HUES48 (cell line): Measurements from ENCODE around the gene MGARP.
A peak's percentile ranks its signal among the peaks of the same experiment; 100 is the strongest.
"Not testable (repeated sequence)": the region's sequence is repeated elsewhere in the genome, so short reads cannot be mapped to it uniquely, and the experiment has no call there.

Experiments
- H3K27ac ChIP-seq: one replicate; pipeline ENCODE4 v1.7.0; 2013; ENCODE audit warnings: low read depth, low read length, inconsistent platforms
- H3K27me3 ChIP-seq: 2 replicates; pipeline ENCODE4 v1.6.1; 2013; ENCODE audit warnings: mild to moderate bottlenecking, low read length; ENCODE audit not compliant: control insufficient read depth, insufficient read depth
- H3K36me3 ChIP-seq: 2 replicates; pipeline ENCODE4 v1.6.1; 2013; ENCODE audit warnings: low read length; ENCODE audit not compliant: control insufficient read depth, insufficient read depth
- H3K4me1 ChIP-seq: 2 replicates; pipeline ENCODE4 v1.6.1; 2013; ENCODE audit warnings: mild to moderate bottlenecking, low read length; ENCODE audit not compliant: control insufficient read depth, insufficient read depth
- H3K4me3 ChIP-seq: 2 replicates; pipeline ENCODE4 v1.5.1; 2013; ENCODE audit warnings: mild to moderate bottlenecking, low read depth, low read length
- H3K9ac ChIP-seq: 2 replicates; pipeline ENCODE4 v1.6.1; 2013; ENCODE audit warnings: mild to moderate bottlenecking, low read depth, low read length, moderate library complexity
- H3K9me3 ChIP-seq: 2 replicates; pipeline ENCODE4 v1.6.1; 2013; ENCODE audit warnings: low read length; ENCODE audit not compliant: control insufficient read depth, insufficient read depth

Gene MGARP

DNA sequence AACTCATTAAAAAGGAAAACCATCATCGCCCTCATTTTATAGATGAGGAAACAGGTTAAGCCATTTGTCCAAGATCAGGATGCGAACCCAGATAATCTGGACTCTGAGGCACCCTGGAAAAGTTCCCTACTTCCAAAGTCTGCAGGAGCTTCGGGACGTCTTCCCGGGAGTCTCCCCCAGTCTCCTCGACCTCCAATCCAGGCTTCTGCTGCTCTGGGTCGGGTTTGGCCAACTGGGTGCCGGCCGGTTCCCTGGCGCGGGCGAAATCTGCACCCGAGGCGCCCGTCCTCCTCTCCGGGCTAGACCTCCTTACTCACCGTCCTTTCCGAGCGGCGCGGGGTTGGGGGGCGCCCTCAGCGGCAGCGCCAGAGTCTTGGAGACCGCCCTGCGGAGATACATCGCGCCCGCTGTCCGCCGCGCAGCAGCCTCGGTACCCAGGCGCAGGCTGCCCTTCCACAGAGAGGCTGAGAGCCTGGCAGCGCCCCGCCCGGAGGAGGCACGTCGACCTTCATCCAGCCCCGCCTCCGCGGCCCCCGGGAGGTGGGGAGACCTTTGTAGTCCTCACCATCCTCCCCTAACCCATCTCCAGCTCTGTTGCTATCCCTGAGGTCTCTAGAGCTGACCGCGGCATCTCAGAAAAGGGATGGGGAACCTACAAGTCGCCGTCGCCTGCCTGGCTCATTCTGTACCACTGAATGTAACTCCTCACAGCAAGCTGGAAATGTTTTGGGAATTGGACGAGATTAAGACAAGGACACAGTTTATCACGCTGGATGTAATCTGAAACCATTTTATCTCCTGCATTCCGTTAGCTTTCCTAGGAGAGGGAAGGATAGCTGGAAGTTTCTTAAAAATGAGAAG, at the start of gene MGARP:
TSS of gene MGARP (minus strand) at position 466 of the 861 bp plus-strand sequence. CDS start at position 399, 67 bp downstream.
- Histone ChIP-seq H3K36me3 (no peaks in the 10 kb centered on the region), H3K9me3 (no peaks in the 10 kb centered on the region), H3K27ac (no peak within 1 kb of the TSS), H3K9ac (no peak within 1 kb of the TSS), H3K4me3 (peak within 1 kb of the TSS; percentile 63), H3K27me3 (peaks cover 46% of the 10 kb centered on the region), H3K4me1 (no peaks in the 10 kb centered on the region)

DNA sequence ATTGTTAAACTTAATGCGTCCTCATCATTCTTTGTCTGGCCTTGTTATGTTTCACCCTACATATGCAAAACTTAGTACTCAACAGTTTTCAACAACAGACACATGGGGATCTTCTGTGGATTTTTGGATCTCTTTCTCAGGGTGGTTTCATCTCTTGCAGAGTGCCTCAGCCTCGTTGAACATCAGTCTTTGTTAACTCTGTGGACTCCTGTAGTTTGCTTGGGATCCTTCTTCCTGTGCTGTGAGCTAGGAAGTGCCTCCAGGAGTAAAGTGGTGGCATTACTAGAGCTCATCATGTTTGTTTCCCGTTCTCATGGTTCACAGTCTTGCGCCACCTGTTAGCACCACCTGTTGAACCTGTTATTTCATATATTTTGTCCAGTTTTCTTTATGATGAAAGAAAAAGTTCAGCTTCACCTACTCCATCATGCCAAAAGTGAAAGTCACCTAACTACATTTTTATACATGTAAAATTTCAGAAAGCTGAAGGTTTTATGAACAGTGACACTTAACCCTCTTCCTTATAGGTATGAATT, 49.7 kb upstream of the MGARP start:
- no peaks in the 10 kb centered on the region for H3K27me3 ChIP-seq
- peak overlapping the region; percentile 4 for H3K27ac ChIP-seq
- peaks cover 23% of the 10 kb centered on the region for H3K4me1 ChIP-seq
- peaks cover 10% of the 10 kb centered on the region for H3K36me3 ChIP-seq
- H3K9ac ChIP-seq, result no peak overlapping the region
- no peak overlapping the region for H3K4me3 ChIP-seq
- no peaks in the 10 kb centered on the region for H3K9me3 ChIP-seq

DNA sequence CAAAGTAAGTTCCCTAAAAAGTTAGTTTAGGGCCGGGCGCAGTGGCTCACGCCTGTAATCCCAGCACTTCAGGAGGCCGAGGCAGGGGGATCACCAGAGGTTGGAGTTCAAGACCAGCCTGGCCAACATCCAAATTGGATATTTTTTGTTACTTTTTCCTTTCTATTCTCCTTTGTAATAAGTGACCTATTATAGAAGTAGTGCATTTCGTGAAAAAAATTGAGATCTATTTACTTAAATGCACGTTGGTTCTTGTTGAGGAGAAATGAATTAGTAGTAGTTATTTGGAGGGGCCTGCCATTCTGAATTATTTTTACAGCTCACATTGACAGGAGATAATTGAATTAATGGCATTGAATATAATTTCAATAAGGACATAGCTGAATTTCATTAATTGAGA, 44.6 kb upstream of the MGARP start:
- Histone ChIP-seq H3K36me3 (no peaks in the 10 kb centered on the region; the same call in 1 of the 2 replicates), H3K27ac (peak overlapping the region; percentile 55)

GRCh38 chr4:139322541-139322940, 42.5 kb upstream of the MGARP start:
- H3K4me1 ChIP-seq, result peaks cover 23% of the 10 kb centered on the region
- not testable (repeated sequence) for H3K9me3 ChIP-seq, H3K9ac ChIP-seq, H3K27me3 ChIP-seq, H3K36me3 ChIP-seq, H3K4me3 ChIP-seq, H3K27ac ChIP-seq

More for the DNA sequence above, 44.6 kb upstream of the MGARP start:
- no peaks in the 10 kb centered on the region for H3K9me3 ChIP-seq
- H3K4me1 ChIP-seq, result peaks cover 28% of the 10 kb centered on the region
- no peaks in the 10 kb centered on the region for H3K27me3 ChIP-seq
- H3K4me3 ChIP-seq, result 0 out of 2 replicates have a peak overlapping the region, but pooled peaks have one; percentile 29
- no peak overlapping the region for H3K9ac ChIP-seq

DNA sequence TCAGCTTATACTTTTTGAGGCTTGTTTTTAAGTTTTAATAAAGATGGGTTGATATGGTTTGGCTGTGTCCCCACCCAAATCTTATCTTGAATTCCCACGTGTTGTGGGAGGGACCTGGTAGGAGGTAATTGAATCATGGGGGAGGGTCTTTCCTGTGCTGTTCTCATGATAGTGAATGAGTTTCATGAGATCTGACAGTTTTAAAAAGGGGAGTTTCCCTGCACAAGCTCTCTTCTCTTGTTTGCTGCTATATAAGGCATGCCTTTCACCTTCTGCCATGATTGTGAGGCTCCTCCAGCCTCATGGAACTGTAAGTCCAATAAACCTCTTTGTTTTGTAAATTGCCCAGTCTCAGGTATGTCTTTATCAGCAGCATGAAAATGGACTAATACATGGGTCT, 42.0 kb upstream of the MGARP start:
- not testable (repeated sequence) for H3K27ac ChIP-seq, H3K9me3 ChIP-seq, H3K36me3 ChIP-seq, H3K4me3 ChIP-seq, H3K27me3 ChIP-seq, H3K9ac ChIP-seq
- H3K4me1 ChIP-seq, result peaks cover 23% of the 10 kb centered on the region

DNA sequence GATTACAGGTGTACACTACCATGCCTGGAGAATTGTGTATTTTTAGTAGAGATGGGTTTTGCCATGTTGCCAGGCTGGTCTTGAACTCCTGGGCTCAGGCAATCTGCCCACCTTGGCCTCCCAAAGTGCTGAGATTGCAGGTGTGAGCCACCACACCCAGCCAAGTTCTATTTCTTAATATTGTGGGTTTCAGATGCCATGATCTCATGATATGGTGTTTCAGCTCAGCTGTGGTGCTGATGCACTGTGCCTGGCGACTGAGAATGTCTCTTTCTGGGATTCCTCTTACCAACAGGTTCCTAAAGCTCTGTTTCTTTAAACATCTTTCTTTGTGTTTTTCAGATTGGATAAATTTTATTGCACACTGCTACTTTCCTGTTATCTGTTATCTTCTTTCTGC, 39.5 kb upstream of the MGARP start:
- Histone ChIP-seq H3K4me1 (peaks cover 20% of the 10 kb centered on the region), H3K27me3 (no peaks in the 10 kb centered on the region), H3K27ac (no peak overlapping the region), H3K36me3 (peaks cover 6% of the 10 kb centered on the region), H3K9ac (no peak overlapping the region), H3K4me3 (no peak overlapping the region), H3K9me3 (no peaks in the 10 kb centered on the region)

DNA sequence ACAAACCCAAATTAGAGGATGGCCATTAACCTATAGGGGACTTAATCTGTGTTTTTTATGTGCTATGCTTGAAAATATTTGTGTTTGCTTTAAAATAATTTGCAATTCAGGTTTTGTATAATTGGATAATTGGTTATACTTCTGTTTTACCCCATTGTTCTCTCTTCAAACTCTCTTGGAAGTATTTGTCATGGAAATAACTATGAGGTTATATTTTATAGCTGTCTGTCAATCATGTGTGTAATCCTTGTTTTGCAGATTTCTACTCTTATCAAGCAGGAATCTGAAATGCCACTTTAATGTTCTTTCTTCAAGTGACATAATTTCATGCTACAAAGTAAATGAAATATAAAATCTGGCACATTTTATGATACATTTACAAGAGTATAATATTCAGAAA, 37.6 kb upstream of the MGARP start:
- peaks cover 22% of the 10 kb centered on the region for H3K4me1 ChIP-seq

DNA sequence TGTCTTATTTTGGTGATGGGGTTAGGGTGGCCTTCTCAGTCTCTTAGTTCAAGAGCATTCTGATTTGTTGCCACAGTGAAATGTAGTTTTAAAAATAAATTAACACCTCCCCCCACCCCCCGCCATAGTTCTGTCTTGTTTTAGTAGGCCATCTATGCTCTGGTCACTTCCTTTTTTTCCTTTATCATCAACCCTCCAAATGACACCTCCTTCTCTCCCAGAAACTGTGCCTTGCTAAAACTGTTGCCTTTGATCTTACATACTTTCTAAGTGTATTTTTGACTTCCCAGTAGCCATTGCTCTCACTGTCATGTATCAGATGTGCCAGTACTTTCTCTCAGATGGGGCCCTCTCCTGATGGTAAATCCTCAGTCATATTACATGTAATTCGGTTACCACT, 36.7 kb upstream of the MGARP start:
- Histone ChIP-seq H3K36me3 (peaks cover 6% of the 10 kb centered on the region), H3K9me3 (no peaks in the 10 kb centered on the region), H3K9ac (no peak overlapping the region), H3K27me3 (no peaks in the 10 kb centered on the region), H3K4me3 (no peak overlapping the region), H3K27ac (no peak overlapping the region), H3K4me1 (peaks cover 22% of the 10 kb centered on the region)

More for the DNA sequence above, 37.6 kb upstream of the MGARP start:
- Histone ChIP-seq H3K9me3 (no peaks in the 10 kb centered on the region), H3K4me3 (no peak overlapping the region), H3K27ac (no peak overlapping the region), H3K9ac (no peak overlapping the region), H3K27me3 (no peaks in the 10 kb centered on the region), H3K36me3 (peaks cover 6% of the 10 kb centered on the region)

DNA sequence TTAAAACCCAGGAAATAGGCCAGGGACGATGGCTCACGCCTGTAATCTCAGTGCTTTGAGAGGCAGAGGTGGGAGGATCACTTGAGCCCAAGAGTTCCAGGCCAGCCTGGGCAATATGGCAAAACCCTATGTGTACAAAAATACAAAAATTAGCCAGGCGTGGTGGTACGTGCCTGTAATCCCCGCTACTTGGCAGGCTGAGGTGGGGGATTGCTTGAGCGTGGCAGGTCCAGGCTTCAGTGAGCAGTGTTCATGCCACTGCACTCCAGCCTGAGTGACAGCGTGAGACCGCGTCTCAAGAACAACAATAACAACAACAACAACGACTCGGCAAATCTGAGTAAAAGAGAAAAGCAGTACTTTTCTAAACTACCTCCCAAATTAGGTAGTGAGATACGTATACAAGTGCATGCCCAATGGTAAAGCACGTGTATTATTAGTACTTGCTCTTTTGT, 35.2 kb upstream of the MGARP start:
- Histone ChIP-seq H3K27ac (peak overlapping the region; percentile 2), H3K27me3 (no peaks in the 10 kb centered on the region), H3K9me3 (no peaks in the 10 kb centered on the region), H3K4me1 (peaks cover 22% of the 10 kb centered on the region), H3K36me3 (peaks cover 6% of the 10 kb centered on the region), H3K4me3 (no peak overlapping the region), H3K9ac (no peak overlapping the region)

DNA sequence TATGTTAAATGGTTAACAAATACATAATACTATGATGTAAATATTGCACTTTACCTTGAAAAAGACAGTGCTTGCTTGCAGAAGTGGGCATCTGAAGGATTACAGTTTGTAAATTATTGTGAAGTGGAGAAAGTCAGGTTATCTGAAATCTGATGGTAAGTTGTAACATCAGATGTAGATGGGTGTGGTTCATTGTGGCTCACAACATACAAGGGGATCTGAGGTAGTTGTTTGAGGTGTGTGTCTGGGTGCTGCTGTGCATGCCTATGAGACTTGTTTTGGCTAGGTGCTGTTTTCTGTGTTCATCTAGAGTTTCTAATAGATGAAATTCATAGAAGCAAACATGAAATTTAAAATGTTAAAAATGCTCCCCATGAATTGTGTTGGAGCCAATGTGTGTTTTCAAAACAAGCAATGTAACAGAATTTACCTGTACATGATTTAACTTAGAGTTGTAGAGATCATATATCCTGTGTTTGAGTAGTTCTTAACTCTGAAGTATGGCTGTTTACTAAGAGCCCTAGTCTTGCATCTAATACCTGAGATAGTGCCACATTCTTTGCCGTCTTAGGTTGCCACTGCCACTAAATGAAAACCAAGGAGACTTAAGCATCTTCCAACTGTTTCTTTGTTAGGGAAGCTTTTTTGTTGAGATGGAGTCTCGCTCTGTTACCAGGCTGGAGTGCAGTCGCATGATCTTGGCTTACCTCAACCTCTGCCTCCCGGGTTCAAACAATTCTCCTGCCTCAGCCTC, 34.2 kb upstream of the MGARP start:
- H3K27ac ChIP-seq, result peak overlapping the region; percentile 50

GRCh38 chr4:139313414-139313813, 33.4 kb upstream of the MGARP start:
- H3K27me3 ChIP-seq, H3K4me3 ChIP-seq, H3K27ac ChIP-seq, H3K36me3 ChIP-seq, H3K9ac ChIP-seq, H3K9me3 ChIP-seq: not testable (repeated sequence)
- peaks cover 22% of the 10 kb centered on the region for H3K4me1 ChIP-seq

More for the DNA sequence above, 34.2 kb upstream of the MGARP start:
- Histone ChIP-seq H3K9ac (no peak overlapping the region), H3K4me3 (no peak overlapping the region; the same call in 1 of the 2 replicates), H3K4me1 (peaks cover 22% of the 10 kb centered on the region), H3K9me3 (no peaks in the 10 kb centered on the region), H3K36me3 (peaks cover 6% of the 10 kb centered on the region), H3K27me3 (no peaks in the 10 kb centered on the region)
